HG03457 (cell line): ENCODE data around the gene ZNF575.
A peak's percentile ranks its signal among the peaks of the same experiment; 100 is the strongest.

Experiments used
- ATAC-seq: cut with Tn5 transposase; IDR thresholded peaks from one replicate; pipeline ENCODE4 v1.9.1; 2021; ENCODE audit warnings: moderate number of reproducible peaks; ENCODE audit not compliant: unreplicated experiment

Gene ZNF575

GRCh38 chr19:43570174-43570791 is 37.3 kb downstream of the ZNF575 start:
- ATAC-seq = no peak

GRCh38 chr19:43572171-43572588 is 39.2 kb downstream of the ZNF575 start:
- ATAC-seq = no peak

GRCh38 chr19:43574424-43575155 is 41.6 kb downstream of the ZNF575 start:
- no peak for ATAC-seq

GRCh38 chr19:43575156-43575950 is 42.4 kb downstream of the ZNF575 start, which contains the start of the genes PINLYP and XRCC1:
Gene PINLYP (plus strand): TSS chr19:43575801. CDS start chr19:43577192, 1,391 bp downstream.
Gene XRCC1 (minus strand): TSS chr19:43575527. CDS start chr19:43575458, 69 bp downstream.
- ATAC-seq = peak; percentile 83

GRCh38 chr19:43575955-43576878 is 43.2 kb downstream of the ZNF575 start:
- no peak for ATAC-seq

- ATAC-seq = no peak
Measured at GRCh38 chr19:43578787-43579186, 45.8 kb downstream of the ZNF575 start.

- ATAC-seq = no peak
Measured at GRCh38 chr19:43581467-43581866, 48.5 kb downstream of the ZNF575 start.

GRCh38 chr19:43582495-43582894 is 49.5 kb downstream of the ZNF575 start:
- ATAC-seq = no peak

GRCh38 chr19:43584484-43584883 is 51.5 kb downstream of the ZNF575 start:
- ATAC-seq = no peak
